ENCODE data around the gene C2CD4D. TPM values are rescaled to one million over a fixed set of nuclear protein-coding genes. Genes with fewer than 3 reads are reported as not detected.

Gene C2CD4D
- total RNA-seq, 1 experiment from 2014 or later, result 0.23 TPM

- BruUV-seq (replicated peaks), result no TSS peak
- ChIA-PET POLR2A (no interaction called here), CTCF (interaction anchor here (0.8 kb wide), 1 partner anchor 19 kb away, joined by 3 read pairs; no protein-coding TSS in a partner anchor)
- H3K4me3 Mint-ChIP-seq (ENCODE audit: unreplicated experiment), result no peak overlapping the region
- no peak overlapping the region for H3K27ac Mint-ChIP-seq (ENCODE audit: unreplicated experiment)
- no peaks in the 10 kb centered on the region for H3K4me1 Mint-ChIP-seq (ENCODE audit: low read depth, unreplicated experiment)
- no peak for TF ChIP-seq CTCF (IDR thresholded peaks at IDR 0.05; ENCODE audit: insufficient read depth in 1 of 2, low read depth in 1 of 2, low read length in 1 of 2, severe bottlenecking in 1 of 2, unreplicated experiment in 1 of 2)
- no peak for DNase-seq
- no peaks in the 10 kb centered on the region for H3K9me3 ChIP-seq
- H3K9me3 Mint-ChIP-seq (ENCODE audit: unreplicated experiment), result no peaks in the 10 kb centered on the region
- H3K4me3 ChIP-seq (ENCODE audit: low read depth, low read length), result no peak overlapping the region
- intact Hi-C loops (cut with micrococcal nuclease; ENCODE audit: unreplicated experiment), result no loop called here
- no peaks in the 10 kb centered on the region for H3K36me3 ChIP-seq (ENCODE audit: control insufficient read depth, insufficient read depth, low read length)
- no peaks in the 10 kb centered on the region; the same call in none of the 2 replicates for H3K27me3 ChIP-seq (replicated peaks; ENCODE audit: control insufficient read depth, insufficient read depth, low read length)
- peaks cover 5% of the 10 kb centered on the region for H3K27me3 Mint-ChIP-seq (ENCODE audit: insufficient read depth, unreplicated experiment)
- no peaks in the 10 kb centered on the region for H3K36me3 Mint-ChIP-seq (ENCODE audit: insufficient read depth, unreplicated experiment)
- no peaks in the 10 kb centered on the region for H3K4me1 ChIP-seq
These were observed 22.3 kb downstream of the C2CD4D start for GRCh38 chr1:151817353-151817730.

GRCh38 chr1:151816548-151817352, 22.9 kb downstream of the C2CD4D start:
- Mint-ChIP-seq H3K4me3 (ENCODE audit: unreplicated experiment) (no peak overlapping the region), H3K36me3 (ENCODE audit: insufficient read depth, unreplicated experiment) (no peaks in the 10 kb centered on the region), H3K9me3 (ENCODE audit: unreplicated experiment) (no peaks in the 10 kb centered on the region), H3K4me1 (ENCODE audit: low read depth, unreplicated experiment) (no peaks in the 10 kb centered on the region), H3K27me3 (ENCODE audit: insufficient read depth, unreplicated experiment) (peaks cover 5% of the 10 kb centered on the region), H3K27ac (ENCODE audit: unreplicated experiment) (no peak overlapping the region)
- Histone ChIP-seq H3K4me3 (ENCODE audit: low read depth, low read length) (no peak overlapping the region), H3K36me3 (ENCODE audit: control insufficient read depth, insufficient read depth, low read length) (no peaks in the 10 kb centered on the region), H3K27me3 (replicated peaks; ENCODE audit: control insufficient read depth, insufficient read depth, low read length) (no peaks in the 10 kb centered on the region; the same call in none of the 2 replicates), H3K4me1 (no peaks in the 10 kb centered on the region), H3K9me3 (no peaks in the 10 kb centered on the region)
- BruUV-seq (replicated peaks), result no TSS peak
- no peak for DNase-seq
- ChIA-PET POLR2A (no interaction called here), CTCF (interaction anchor here (0.8 kb wide), 1 partner anchor 20 kb away, joined by 3 read pairs; no protein-coding TSS in a partner anchor)
- intact Hi-C loops (cut with micrococcal nuclease; ENCODE audit: unreplicated experiment), result no loop called here
- no peak for TF ChIP-seq CTCF (IDR thresholded peaks at IDR 0.05; ENCODE audit: insufficient read depth in 1 of 2, low read depth in 1 of 2, low read length in 1 of 2, severe bottlenecking in 1 of 2, unreplicated experiment in 1 of 2)

GRCh38 chr1:151815716-151816327, 23.8 kb downstream of the C2CD4D start:
- BruUV-seq (replicated peaks), result no TSS peak
- Histone ChIP-seq H3K36me3 (ENCODE audit: control insufficient read depth, insufficient read depth, low read length) (no peaks in the 10 kb centered on the region), H3K9me3 (no peaks in the 10 kb centered on the region), H3K4me1 (no peaks in the 10 kb centered on the region), H3K27me3 (replicated peaks; ENCODE audit: control insufficient read depth, insufficient read depth, low read length) (no peaks in the 10 kb centered on the region; the same call in 1 of the 2 replicates), H3K4me3 (ENCODE audit: low read depth, low read length) (no peak overlapping the region)
- ChIA-PET POLR2A (no interaction called here), CTCF (interaction anchor here (0.9 kb wide), 1 partner anchor 21 kb away, joined by 3 read pairs; no protein-coding TSS in a partner anchor)
- Mint-ChIP-seq H3K27ac (ENCODE audit: unreplicated experiment) (no peak overlapping the region), H3K9me3 (ENCODE audit: unreplicated experiment) (no peaks in the 10 kb centered on the region), H3K36me3 (ENCODE audit: insufficient read depth, unreplicated experiment) (no peaks in the 10 kb centered on the region), H3K4me1 (ENCODE audit: low read depth, unreplicated experiment) (no peaks in the 10 kb centered on the region), H3K27me3 (ENCODE audit: insufficient read depth, unreplicated experiment) (peaks cover 5% of the 10 kb centered on the region), H3K4me3 (ENCODE audit: unreplicated experiment) (no peak overlapping the region)
- TF ChIP-seq CTCF (IDR thresholded peaks at IDR 0.05; ENCODE audit: insufficient read depth in 1 of 2, low read depth in 1 of 2, low read length in 1 of 2, severe bottlenecking in 1 of 2, unreplicated experiment in 1 of 2), result no peak
- intact Hi-C loops (cut with micrococcal nuclease; ENCODE audit: unreplicated experiment), result no loop called here
- DNase-seq, result no peak
